ENCODE results near the gene PSMA1. TPM values are rescaled to one million over a fixed set of nuclear protein-coding genes. Genes with fewer than 3 reads are reported as not detected.

The PSMA1 gene
- total and polyA plus RNA-seq, 2 of the 13 experiments (the other 11 are each of a cell fraction or from before 2014, with no cell fraction given): 188 to 229 TPM

DNA sequence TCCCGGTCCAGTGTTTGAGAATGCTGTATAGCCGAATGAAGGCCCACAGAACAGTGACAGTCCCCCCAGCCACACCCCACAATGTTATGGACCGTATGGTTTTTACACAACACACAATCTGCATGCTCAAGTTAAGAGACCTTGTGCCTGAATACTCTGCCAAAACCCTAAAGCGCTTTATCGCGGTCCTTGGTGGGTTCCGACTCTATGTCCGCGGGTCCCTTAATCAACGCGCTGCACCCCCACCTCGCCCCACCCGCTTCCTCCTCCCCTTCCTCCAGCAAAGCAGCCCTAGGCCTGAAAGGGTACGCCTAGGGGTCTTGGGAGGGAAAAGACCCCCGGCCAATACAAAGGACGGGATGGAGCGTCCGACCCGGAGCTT is 21.0 kb downstream of the PSMA1 start (continued):
- no peak for TF ChIP-seq ZNF124 (CRISPR knock-in tag; IDR thresholded peaks at IDR 0.05)
- TF ChIP-seq SP2 (CRISPR knock-in tag; IDR thresholded peaks at IDR 0.05): no peak
- TF ChIP-seq HES4 (CRISPR knock-in tag; IDR thresholded peaks at IDR 0.05; ENCODE audit: borderline replicate concordance): 0 out of 2 replicates have a peak, but pooled peaks have one; percentile 7
- TF ChIP-seq ZNF879 (CRISPR knock-in tag; IDR thresholded peaks at IDR 0.05): no peak
- TF ChIP-seq ZNF564 (CRISPR knock-in tag; IDR thresholded peaks at IDR 0.05): no peak
- TF ChIP-seq ZNF354B (CRISPR knock-in tag; IDR thresholded peaks at IDR 0.05): 0 out of 2 replicates have a peak, but pooled peaks have one; percentile 5
- no peak for TF ChIP-seq MXD4 (CRISPR knock-in tag; IDR thresholded peaks at IDR 0.05)
- TF ChIP-seq SRSF9 (IDR thresholded peaks at IDR 0.05; ENCODE audit: borderline replicate concordance, insufficient read depth, low read depth, low read length, poor library complexity, severe bottlenecking): no peak
- no peak for TF ChIP-seq NFKBIZ (CRISPR knock-in tag; IDR thresholded peaks at IDR 0.05)
- TF ChIP-seq, protein P1, sequence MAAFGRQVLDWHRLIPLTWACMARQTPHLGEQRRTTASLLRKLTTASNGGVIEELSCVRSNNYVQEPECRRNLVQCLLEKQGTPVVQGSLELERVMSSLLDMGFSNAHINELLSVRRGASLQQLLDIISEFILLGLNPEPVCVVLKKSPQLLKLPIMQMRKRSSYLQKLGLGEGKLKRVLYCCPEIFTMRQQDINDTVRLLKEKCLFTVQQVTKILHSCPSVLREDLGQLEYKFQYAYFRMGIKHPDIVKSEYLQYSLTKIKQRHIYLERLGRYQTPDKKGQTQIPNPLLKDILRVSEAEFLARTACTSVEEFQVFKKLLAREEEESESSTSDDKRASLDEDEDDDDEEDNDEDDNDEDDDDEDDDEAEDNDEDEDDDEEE (CRISPR knock-in tag; IDR thresholded peaks at IDR 0.05): peak; percentile 43; the same call in 1 of the 2 replicates
- TF ChIP-seq, protein P2, sequence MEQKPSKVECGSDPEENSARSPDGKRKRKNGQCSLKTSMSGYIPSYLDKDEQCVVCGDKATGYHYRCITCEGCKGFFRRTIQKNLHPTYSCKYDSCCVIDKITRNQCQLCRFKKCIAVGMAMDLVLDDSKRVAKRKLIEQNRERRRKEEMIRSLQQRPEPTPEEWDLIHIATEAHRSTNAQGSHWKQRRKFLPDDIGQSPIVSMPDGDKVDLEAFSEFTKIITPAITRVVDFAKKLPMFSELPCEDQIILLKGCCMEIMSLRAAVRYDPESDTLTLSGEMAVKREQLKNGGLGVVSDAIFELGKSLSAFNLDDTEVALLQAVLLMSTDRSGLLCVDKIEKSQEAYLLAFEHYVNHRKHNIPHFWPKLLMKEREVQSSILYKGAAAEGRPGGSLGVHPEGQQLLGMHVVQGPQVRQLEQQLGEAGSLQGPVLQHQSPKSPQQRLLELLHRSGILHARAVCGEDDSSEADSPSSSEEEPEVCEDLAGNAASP (CRISPR knock-in tag; IDR thresholded peaks at IDR 0.05; ENCODE audit: borderline replicate concordance): no peak
- TF ChIP-seq, protein P3, sequence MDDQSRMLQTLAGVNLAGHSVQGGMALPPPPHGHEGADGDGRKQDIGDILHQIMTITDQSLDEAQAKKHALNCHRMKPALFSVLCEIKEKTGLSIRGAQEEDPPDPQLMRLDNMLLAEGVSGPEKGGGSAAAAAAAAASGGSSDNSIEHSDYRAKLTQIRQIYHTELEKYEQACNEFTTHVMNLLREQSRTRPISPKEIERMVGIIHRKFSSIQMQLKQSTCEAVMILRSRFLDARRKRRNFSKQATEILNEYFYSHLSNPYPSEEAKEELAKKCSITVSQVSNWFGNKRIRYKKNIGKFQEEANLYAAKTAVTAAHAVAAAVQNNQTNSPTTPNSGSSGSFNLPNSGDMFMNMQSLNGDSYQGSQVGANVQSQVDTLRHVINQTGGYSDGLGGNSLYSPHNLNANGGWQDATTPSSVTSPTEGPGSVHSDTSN (CRISPR knock-in tag; IDR thresholded peaks at IDR 0.05; ENCODE audit: borderline replicate concordance): no peak
- no peak for TF ChIP-seq DR1 (CRISPR knock-in tag; IDR thresholded peaks at IDR 0.05)
- no peak for TF ChIP-seq ZNF350 (CRISPR knock-in tag; IDR thresholded peaks at IDR 0.05; ENCODE audit: borderline replicate concordance, low read depth)
- TF ChIP-seq TCF7L2 (IDR thresholded peaks at IDR 0.05; ENCODE audit: low read depth, low read length): no peak
- TF ChIP-seq ZNF33B (CRISPR knock-in tag; IDR thresholded peaks at IDR 0.05): no peak
- TF ChIP-seq, protein P4, sequence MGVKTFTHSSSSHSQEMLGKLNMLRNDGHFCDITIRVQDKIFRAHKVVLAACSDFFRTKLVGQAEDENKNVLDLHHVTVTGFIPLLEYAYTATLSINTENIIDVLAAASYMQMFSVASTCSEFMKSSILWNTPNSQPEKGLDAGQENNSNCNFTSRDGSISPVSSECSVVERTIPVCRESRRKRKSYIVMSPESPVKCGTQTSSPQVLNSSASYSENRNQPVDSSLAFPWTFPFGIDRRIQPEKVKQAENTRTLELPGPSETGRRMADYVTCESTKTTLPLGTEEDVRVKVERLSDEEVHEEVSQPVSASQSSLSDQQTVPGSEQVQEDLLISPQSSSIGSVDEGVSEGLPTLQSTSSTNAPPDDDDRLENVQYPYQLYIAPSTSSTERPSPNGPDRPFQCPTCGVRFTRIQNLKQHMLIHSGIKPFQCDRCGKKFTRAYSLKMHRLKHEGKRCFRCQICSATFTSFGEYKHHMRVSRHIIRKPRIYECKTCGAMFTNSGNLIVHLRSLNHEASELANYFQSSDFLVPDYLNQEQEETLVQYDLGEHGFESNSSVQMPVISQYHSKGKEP (CRISPR knock-in tag; IDR thresholded peaks at IDR 0.05): no peak
- TF ChIP-seq BORCS8-MEF2B (CRISPR knock-in tag; IDR thresholded peaks at IDR 0.05): no peak
- TF ChIP-seq, protein P5, sequence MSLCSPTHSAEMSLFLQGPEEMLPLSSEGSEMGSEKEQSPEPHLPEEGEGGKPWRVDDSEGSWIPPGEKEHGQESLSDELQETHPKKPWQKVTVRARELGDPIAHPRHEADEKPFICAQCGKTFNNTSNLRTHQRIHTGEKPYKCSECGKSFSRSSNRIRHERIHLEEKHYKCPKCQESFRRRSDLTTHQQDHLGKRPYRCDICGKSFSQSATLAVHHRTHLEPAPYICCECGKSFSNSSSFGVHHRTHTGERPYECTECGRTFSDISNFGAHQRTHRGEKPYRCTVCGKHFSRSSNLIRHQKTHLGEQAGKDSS (CRISPR knock-in tag; IDR thresholded peaks at IDR 0.05; ENCODE audit: borderline replicate concordance, low read depth): no peak
- TF ChIP-seq, protein P6, sequence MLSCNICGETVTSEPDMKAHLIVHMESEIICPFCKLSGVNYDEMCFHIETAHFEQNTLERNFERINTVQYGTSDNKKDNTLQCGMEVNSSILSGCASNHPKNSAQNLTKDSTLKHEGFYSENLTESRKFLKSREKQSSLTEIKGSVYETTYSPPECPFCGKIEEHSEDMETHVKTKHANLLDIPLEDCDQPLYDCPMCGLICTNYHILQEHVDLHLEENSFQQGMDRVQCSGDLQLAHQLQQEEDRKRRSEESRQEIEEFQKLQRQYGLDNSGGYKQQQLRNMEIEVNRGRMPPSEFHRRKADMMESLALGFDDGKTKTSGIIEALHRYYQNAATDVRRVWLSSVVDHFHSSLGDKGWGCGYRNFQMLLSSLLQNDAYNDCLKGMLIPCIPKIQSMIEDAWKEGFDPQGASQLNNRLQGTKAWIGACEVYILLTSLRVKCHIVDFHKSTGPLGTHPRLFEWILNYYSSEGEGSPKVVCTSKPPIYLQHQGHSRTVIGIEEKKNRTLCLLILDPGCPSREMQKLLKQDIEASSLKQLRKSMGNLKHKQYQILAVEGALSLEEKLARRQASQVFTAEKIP (CRISPR knock-in tag; IDR thresholded peaks at IDR 0.05; ENCODE audit: borderline replicate concordance): no peak
